Large intestine (tissue), 3 donors: ENCODE data around the gene RNF123. TPM values are rescaled to one million over a fixed set of nuclear protein-coding genes. Genes with fewer than 3 reads are reported as not detected.
A peak's percentile ranks its signal among the peaks of the same experiment; 100 is the strongest.

Experiments
- DNase-seq, 2 donors: peaks; one replicate each; pipeline versions ENCODE4 v3.0.0 to v3.0.0-alpha.2; 2013
- H3K27ac ChIP-seq: one replicate; pipeline ENCODE4 v1.5.1; 2013; ENCODE audit warnings: low read length
- H3K27me3 ChIP-seq: 2 replicates; pipeline ENCODE4 v1.6.1; 2013; ENCODE audit warnings: low read length; ENCODE audit not compliant: control insufficient read depth, insufficient read depth
- H3K36me3 ChIP-seq: 2 replicates; pipeline ENCODE4 v1.6.1; 2013; ENCODE audit warnings: low read length; ENCODE audit not compliant: control insufficient read depth, insufficient read depth
- H3K4me1 ChIP-seq: one replicate; pipeline ENCODE4 v1.6.1; 2013; ENCODE audit warnings: low read length; ENCODE audit not compliant: control insufficient read depth, insufficient read depth
- H3K4me3 ChIP-seq: one replicate; pipeline ENCODE4 v1.5.1; 2013; ENCODE audit warnings: low read length
- H3K9me3 ChIP-seq: one replicate; pipeline ENCODE4 v1.6.1; 2013; ENCODE audit warnings: mild to moderate bottlenecking, low read depth, low read length, moderate library complexity; ENCODE audit not compliant: control insufficient read depth
- WGBS: methylation state at CpG from one replicate; pipeline ENCODE4 v1.1.5; 2013; ENCODE audit warnings: low lambda C conversion rate; ENCODE audit not compliant: insufficient coverage; 5-methylcytosine and 5-hydroxymethylcytosine counted together
- polyA plus RNA-seq: library from polyadenylated mRNA; unstranded; fragments of 120-200 nt; gene quantifications from one replicate; pipeline ENCODE4 v1.2.1, GENCODE V29; 2013

Gene RNF123
- polyA plus RNA-seq, 1 donor, result 35.6 TPM

- Histone ChIP-seq H3K27me3 (no peaks in the 10 kb centered on the region), H3K4me3 (no peak overlapping the region), H3K9me3 (no peaks in the 10 kb centered on the region), H3K27ac (no peak overlapping the region), H3K36me3 (peaks cover 93% of the 10 kb centered on the region), H3K4me1 (no peaks in the 10 kb centered on the region)
- no CpG with 5 or more reads among the region's 21 CpGs for WGBS
- no peak for DNase-seq
Measured at GRCh38 chr3:49701388-49702077, 12.2 kb downstream of the RNF123 start.

DNA sequence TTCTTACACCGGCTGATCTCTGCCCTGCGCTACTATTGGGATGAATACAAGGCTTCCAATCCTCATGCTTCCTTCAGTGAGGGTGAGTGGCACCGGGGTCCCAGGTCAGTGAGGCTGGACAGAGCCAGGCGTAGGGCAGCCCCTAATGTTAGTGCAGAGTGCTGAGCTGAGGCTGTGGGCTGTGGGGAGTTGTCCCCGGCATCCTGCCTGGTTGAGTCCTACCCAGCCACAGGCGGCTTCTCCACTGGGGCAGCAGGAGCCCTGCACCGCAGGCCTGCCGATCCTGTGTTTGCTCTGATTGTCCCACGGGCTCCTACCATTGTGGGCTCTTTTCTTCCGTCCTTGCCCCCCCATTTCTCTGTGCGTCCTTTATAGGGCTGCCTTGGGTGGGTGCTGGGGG is 13.3 kb downstream of the RNF123 start:
- Histone ChIP-seq H3K27me3 (no peaks in the 10 kb centered on the region), H3K36me3 (peaks cover 88% of the 10 kb centered on the region), H3K27ac (no peak overlapping the region), H3K4me3 (no peak overlapping the region), H3K4me1 (no peaks in the 10 kb centered on the region), H3K9me3 (no peaks in the 10 kb centered on the region)
- no peak for DNase-seq
- WGBS, result no CpG with 5 or more reads among the region's 11 CpGs

DNA sequence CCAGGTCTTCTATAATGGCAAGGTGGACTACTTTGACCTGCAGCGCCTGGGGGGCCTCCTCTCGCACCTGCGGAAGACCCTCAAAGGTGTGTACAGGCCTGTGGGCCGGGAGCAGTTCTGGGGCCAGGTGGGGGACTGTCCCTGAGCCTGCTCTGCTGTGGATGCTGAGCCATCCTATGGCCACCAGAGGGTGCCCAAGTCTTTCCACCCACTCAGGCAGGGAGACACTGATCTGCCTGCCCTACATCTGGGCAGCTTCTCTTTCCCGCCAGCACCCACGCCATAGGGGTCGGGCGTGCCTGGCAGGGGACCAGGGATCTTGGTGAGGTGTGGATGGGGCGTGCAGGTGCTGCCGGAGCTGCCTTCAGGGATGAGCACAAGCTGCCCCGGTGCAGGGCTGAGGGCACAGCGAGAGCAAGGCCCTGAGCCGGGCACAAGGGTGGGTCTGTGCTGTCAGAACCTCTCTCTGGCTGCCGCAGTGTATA is 14.1 kb downstream of the RNF123 start:
- Histone ChIP-seq H3K36me3 (peaks cover 86% of the 10 kb centered on the region), H3K4me3 (no peak overlapping the region), H3K9me3 (no peaks in the 10 kb centered on the region), H3K27me3 (no peaks in the 10 kb centered on the region), H3K4me1 (no peaks in the 10 kb centered on the region), H3K27ac (no peak overlapping the region)
- DNase-seq, result peak in 1 of 2 donors; percentile 46
- no CpG with 5 or more reads among the region's 14 CpGs for WGBS

DNA sequence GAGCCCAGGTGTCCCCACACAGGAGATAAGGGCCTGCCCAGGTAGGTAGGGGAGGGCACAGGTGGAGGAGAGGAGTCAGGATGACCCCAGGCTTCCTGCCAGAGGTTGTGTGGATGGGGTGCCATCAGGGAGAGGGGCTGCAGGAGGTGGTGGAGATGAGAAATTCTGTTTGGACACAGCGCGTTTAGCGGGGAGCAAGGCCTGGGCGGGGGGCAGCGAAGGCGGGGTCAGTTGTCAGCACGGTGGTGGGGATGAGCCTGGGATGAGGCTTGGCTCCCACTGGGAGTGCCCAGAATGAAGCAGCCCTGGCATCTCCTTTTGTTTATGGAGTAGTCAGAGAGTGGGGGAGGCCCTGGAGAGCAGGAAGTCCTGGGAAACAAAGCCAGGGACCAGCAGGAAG is 14.6 kb downstream of the RNF123 start:
- no peaks in the 10 kb centered on the region for H3K9me3 ChIP-seq
- no peak for DNase-seq
- no peak overlapping the region for H3K4me3 ChIP-seq
- H3K4me1 ChIP-seq, result no peaks in the 10 kb centered on the region
- H3K27ac ChIP-seq, result no peak overlapping the region
- H3K36me3 ChIP-seq, result peaks cover 81% of the 10 kb centered on the region
- no CpG with 5 or more reads among the region's 7 CpGs for WGBS
- H3K27me3 ChIP-seq, result no peaks in the 10 kb centered on the region

- WGBS, result no CpG with 5 or more reads among the region's 8 CpGs
- Histone ChIP-seq H3K4me3 (no peak overlapping the region), H3K27me3 (no peaks in the 10 kb centered on the region), H3K9me3 (no peaks in the 10 kb centered on the region), H3K36me3 (peaks cover 76% of the 10 kb centered on the region), H3K27ac (no peak overlapping the region), H3K4me1 (no peaks in the 10 kb centered on the region)
- DNase-seq, result no peak
Measured at GRCh38 chr3:49704629-49705028, 15.3 kb downstream of the RNF123 start.

DNA sequence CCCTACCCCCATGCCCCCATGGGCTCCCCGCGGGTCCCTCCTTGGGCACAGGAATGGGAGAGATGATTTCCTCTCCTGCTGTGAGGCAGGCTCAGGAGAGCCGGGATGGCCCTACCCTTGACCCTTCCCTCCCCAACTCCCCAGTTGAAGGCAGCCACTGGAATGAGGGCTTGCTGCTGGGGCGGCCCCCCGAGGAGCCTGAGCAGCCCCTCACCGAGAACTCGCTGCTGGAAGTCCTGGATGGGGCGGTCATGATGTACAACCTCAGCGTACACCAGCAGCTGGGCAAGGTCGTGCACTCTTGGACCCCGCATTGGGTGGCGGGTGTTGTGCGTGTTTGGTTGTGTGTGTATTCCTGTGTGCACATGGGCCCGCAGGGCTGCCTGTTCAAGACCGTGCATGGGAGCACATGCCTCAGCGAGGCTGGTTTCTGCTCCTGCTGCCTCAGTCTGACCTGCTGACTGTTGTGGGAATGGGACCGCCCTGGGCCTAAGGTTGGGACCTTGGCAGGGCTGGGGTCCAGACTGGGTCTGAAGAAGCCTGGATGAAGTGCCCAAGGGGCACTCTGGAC is 16.1 kb downstream of the RNF123 start:
- Histone ChIP-seq H3K9me3 (no peaks in the 10 kb centered on the region), H3K4me3 (no peak overlapping the region), H3K4me1 (no peaks in the 10 kb centered on the region), H3K27me3 (no peaks in the 10 kb centered on the region), H3K27ac (no peak overlapping the region), H3K36me3 (peaks cover 67% of the 10 kb centered on the region)
- 100% methylated on average over 1 of the region's 17 CpGs for WGBS
- no peak for DNase-seq

- Histone ChIP-seq H3K4me3 (no peak overlapping the region), H3K27ac (no peak overlapping the region), H3K36me3 (peaks cover 62% of the 10 kb centered on the region), H3K9me3 (no peaks in the 10 kb centered on the region), H3K27me3 (no peaks in the 10 kb centered on the region), H3K4me1 (no peaks in the 10 kb centered on the region)
- DNase-seq, result no peak
- no CpG with 5 or more reads among the region's 9 CpGs for WGBS
Measured at GRCh38 chr3:49706456-49707112, 17.2 kb downstream of the RNF123 start.

- H3K9me3 ChIP-seq, result no peaks in the 10 kb centered on the region
- H3K27me3 ChIP-seq, result no peaks in the 10 kb centered on the region
- no peaks in the 10 kb centered on the region for H3K4me1 ChIP-seq
- DNase-seq, result no peak
- peaks cover 59% of the 10 kb centered on the region for H3K36me3 ChIP-seq
- no peak overlapping the region for H3K4me3 ChIP-seq
- no CpG with 5 or more reads among the region's 4 CpGs for WGBS
- no peak overlapping the region for H3K27ac ChIP-seq
Measured at GRCh38 chr3:49707113-49707480, 17.7 kb downstream of the RNF123 start.

DNA sequence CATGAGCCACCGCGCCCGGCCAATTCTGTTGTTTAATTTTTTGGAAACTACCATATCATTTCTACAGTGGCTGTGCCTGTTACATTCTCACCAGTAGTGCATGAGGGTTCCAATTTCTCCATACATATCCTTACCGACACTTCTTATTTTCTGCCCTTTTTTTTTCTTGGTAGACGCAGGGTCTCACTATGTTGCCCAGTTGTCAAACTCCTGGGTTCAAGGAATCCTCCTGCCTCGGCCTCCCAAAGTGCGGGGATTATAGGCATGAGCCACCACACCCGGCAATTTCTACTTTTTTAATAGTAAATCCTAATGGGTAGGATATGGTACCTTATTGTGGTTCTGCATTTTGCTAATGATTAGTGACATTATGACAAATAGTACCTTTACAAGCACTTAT is 20.5 kb downstream of the RNF123 start:
- H3K27me3 ChIP-seq, result no peaks in the 10 kb centered on the region
- no peaks in the 10 kb centered on the region for H3K9me3 ChIP-seq
- H3K27ac ChIP-seq, result no peak overlapping the region
- H3K36me3 ChIP-seq, result peaks cover 58% of the 10 kb centered on the region
- peaks cover 2% of the 10 kb centered on the region for H3K4me1 ChIP-seq
- WGBS, result no CpG with 5 or more reads among the region's 8 CpGs
- DNase-seq, result no peak
- H3K4me3 ChIP-seq, result no peak overlapping the region

DNA sequence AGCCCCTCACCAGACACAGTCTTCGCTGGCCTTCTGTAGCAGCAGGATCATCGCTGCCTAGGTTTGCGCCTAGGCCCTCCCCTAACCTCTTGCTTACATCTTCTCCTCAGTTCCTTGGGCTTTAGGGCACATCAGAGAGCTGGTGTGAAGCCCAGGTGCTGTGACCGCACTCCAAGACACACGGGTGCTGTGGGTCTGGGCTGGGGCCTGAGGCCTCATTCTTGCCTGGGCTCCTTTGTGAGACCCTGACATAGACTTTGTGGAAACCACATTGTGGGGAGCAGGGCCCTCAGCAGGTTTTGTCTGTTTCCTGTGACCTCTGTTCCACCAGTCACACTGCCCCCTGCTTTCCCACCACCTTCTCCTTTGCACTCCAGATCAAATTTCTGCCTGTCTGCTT is 22.1 kb downstream of the RNF123 start:
- Histone ChIP-seq H3K27ac (no peak overlapping the region), H3K4me1 (peaks cover 2% of the 10 kb centered on the region), H3K27me3 (no peaks in the 10 kb centered on the region), H3K36me3 (peaks cover 57% of the 10 kb centered on the region), H3K9me3 (no peaks in the 10 kb centered on the region), H3K4me3 (no peak overlapping the region)
- DNase-seq, result no peak
- no CpG with 5 or more reads among the region's 5 CpGs for WGBS
